Hepatocyte (in vitro differentiated cells): ENCODE measurements around the gene REM1.

Experiments used
- EZH2 ChIP-seq: fragments of 200-600 bp; sonication (generic); IDR thresholded peaks from 2 replicates; pipeline ENCODE4 v1.6.1; 2016; ENCODE audit warnings: antibody characterized with exemption, mild to moderate bottlenecking, borderline replicate concordance
- EZH2phosphoT487 ChIP-seq: fragments of 200-600 bp; sonication (generic); IDR thresholded peaks from one replicate; pipeline ENCODE4 v1.6.1; 2018; ENCODE audit warnings: antibody characterized with exemption, mild to moderate bottlenecking, low read depth, moderate library complexity; ENCODE audit not compliant: unreplicated experiment, severe bottlenecking
- TF ChIP-seq, protein P1 (sequence below): fragments of 200-600 bp; sonication (generic); IDR thresholded peaks from 2 replicates; pipeline ENCODE4 v1.5.1; 2016; ENCODE audit warnings: antibody characterized with exemption, mild to moderate bottlenecking; ENCODE audit not compliant: poor library complexity

DNA sequence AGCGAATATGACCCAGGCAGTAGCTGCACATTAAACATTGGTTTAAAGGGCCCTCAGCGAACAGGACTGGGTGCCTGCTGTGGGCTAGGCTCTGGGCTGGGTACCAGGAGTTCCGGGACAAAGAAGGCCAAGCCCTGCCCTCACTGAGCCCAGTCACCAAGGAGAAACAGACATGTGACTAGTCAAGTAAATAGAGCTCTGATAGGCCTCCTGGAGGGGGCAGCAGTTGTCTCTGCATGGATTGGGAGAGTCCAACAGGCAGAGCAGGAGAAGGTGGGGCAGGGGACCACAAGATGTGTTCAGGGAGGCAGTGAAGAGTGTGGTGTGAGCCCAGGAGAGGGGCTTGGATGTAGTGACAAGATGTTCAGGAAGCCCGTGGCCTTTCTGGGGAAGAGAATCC is 42.3 kb downstream of the REM1 start:
- TF ChIP-seq, protein P1, sequence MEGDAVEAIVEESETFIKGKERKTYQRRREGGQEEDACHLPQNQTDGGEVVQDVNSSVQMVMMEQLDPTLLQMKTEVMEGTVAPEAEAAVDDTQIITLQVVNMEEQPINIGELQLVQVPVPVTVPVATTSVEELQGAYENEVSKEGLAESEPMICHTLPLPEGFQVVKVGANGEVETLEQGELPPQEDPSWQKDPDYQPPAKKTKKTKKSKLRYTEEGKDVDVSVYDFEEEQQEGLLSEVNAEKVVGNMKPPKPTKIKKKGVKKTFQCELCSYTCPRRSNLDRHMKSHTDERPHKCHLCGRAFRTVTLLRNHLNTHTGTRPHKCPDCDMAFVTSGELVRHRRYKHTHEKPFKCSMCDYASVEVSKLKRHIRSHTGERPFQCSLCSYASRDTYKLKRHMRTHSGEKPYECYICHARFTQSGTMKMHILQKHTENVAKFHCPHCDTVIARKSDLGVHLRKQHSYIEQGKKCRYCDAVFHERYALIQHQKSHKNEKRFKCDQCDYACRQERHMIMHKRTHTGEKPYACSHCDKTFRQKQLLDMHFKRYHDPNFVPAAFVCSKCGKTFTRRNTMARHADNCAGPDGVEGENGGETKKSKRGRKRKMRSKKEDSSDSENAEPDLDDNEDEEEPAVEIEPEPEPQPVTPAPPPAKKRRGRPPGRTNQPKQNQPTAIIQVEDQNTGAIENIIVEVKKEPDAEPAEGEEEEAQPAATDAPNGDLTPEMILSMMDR, result no peak
- TF ChIP-seq EZH2 (no peak), EZH2phosphoT487 (no peak)
